GM21825 (cell line): ENCODE results near the gene SLC10A1.

ENCODE experiments used
- ATAC-seq: cut with Tn5 transposase; IDR thresholded peaks from one replicate; pipeline ENCODE4 v1.9.1; 2021; ENCODE audit warnings: mild to moderate bottlenecking, moderate library complexity; ENCODE audit not compliant: unreplicated experiment

Gene SLC10A1

DNA sequence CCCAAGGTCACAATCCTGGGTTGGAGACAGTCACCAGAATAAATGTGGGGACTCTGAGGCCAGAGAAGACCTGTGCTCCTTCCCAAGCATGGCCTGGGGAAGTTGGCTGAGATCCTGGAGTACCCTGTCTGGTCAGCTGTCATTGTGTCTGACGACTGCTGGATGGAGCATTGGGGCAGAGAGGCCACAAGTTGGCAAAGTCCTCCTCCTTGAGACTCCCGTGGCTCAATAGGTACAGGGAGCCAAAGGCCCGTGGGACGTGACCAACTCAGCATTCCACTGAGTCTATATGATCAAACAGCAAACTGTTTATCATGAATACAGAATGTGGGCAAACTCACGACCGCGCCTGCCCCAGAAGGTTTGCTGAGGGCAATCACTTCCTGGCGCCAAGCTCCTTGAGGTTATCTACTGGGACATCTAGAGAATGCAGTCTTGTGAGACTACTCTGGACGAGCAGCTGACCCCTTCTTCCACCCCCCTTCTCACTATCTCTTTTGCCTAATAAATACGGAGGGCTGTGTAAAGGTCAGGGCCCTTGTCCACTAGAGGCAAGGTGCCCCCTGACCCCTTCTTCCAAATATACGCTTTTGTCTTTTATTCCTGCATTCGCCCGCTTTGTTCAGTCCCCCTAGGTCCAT, 14.3 kb upstream of the SLC10A1 start:
- no peak for ATAC-seq

DNA sequence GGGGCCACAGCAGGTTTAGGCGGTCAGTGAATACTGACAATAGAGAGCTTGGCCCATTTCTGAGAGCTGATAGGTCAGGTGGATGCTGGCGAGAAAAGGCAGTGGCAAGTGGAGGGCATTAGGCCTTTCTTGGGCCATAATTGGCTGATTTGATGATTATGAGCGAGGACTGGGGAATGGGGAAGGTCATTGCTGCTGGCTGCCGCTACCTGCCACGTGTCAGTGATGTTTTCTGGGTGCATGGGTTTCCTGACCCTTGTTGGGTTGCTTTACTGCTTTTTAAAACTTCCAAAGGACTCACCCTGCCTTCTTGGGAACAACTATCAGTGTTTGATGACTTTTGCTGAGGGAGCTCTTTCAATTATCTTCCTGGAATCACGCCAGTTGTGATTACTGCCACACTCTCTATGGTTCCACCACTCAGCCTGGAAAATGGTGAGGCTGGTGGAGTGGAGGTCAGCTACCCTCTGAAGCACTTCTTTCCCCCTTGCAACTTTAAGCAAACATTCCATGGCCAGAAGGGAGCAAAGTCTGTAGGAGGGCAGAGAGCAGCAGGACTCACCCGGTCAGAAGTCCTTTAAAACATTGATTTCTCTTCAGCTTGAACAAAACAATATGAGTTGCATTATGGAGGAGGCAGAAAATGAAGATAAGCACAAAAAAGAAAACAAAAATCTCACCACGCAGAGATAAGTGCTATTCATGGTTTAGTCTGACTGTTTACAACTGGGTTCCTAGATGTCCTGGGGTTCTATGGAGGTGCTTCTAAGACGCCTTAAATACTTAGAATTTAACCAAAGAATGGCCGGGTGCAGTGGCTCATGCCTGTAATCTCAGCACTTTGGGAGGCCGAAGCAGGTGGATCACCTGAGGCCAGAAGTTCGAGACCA, 12.1 kb upstream of the SLC10A1 start:
- no peak for ATAC-seq

DNA sequence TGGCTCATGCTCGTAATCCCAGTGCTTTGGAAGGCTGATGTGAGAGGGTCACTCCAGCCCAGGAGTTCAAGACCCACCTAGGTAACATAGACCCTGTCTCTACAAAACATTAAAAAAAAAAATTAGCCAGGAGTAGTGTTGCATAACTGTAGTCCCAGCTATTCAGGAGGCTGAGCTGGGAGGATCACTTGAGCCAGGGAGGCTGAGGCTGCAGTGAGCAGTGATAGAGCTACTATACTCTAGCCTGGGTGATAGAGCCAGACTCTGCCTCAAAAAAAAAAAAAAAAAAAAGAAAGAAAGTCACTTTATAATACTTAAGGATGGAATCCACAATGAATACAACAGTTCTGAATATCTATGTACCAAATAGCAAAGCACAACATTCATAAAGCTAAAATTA, 10.2 kb upstream of the SLC10A1 start:
- ATAC-seq: no peak

DNA sequence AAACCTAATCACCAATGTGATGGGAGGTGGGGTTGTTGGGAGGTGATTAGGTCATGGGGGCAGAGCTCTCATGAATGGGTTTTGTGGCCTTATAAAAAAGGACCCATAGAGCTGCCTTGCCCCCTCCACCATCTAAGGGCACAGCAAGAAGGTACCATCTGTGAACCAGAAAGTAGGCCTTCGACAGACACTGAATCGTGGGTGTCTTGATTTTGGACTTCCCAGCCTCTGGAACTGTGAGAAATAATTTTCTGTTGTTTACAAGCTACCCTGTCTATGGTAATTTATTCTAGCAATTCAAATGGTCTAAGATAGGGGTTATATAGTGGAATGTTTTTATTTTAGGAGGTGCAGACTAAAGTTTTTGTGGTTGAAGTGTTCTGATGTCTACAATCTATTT, 7.9 kb upstream of the SLC10A1 start:
- no peak for ATAC-seq

DNA sequence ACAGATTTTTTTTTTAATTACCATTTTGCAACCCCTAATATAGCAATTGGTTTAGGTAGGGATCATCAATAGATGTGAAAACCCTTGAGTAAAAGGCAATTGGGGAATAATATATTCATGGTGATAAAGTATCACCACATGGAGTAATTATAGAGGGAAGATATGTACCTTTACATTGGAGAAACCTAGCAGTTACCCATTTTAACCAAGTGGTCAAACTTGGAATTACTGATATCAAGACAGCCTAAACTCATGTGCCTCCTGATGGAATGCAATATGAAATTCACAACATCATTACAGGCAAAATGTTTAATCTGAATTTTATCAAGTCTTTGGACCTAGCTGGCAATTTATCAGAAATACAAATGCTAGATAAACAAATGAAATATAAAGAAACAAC, 6.7 kb upstream of the SLC10A1 start:
- no peak for ATAC-seq

DNA sequence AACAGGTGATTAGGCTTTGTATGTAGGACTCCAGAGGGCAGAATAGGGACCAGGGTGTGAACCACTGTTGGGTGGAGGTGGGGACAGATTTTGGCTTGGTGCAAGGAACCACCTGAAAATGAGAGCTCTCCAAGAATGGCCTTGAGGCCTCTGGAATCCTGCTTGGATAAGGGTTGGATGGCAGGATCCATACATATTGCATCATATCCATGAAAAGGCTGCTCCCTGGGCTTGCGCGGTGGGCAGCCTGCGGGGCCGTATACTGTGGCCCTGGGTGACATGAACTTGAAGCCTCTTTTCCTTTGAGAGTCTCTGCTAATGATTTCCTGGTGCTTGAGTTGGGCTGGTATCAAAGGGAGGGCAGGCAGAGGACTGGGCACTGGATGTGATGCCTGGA, 1.3 kb upstream of the SLC10A1 start:
- no peak for ATAC-seq

DNA sequence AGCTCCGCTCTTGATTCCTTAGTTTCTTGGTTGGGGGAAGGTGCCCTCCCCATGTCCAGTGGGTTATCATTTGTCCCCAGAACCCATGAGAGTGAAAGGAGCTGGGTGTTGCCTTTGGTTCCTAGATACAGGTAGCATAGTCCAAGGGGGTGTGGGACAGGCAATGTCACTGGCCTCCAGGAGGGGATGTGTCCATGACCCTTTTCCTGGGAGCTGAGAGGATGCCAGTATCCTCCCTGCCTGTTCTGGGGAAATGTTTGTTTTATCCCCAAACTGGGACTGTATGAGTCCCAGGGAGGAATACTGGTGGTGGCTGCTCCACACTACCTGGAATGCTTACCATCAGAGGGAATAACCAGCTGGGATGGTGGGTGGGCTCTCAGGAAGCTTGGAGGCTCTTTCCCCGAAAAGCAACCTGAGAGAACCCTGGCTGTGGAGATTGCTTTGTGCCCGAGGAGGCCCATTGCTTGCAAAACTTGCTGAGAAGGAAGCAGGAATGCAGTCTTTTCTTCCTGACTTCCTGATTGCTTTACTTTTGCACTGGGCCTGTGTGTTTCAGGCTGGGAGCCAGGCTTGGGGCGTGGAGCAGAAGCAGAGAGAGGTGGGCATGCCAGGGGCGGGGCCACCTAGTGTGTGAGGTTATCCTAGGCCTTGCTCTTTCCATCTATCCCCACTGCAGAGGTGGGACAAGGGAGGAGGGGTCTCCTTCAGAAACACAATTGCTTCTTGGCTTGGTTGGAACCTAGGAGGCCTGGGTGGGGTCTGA, 715 bp upstream of the SLC10A1 start:
- ATAC-seq: no peak

DNA sequence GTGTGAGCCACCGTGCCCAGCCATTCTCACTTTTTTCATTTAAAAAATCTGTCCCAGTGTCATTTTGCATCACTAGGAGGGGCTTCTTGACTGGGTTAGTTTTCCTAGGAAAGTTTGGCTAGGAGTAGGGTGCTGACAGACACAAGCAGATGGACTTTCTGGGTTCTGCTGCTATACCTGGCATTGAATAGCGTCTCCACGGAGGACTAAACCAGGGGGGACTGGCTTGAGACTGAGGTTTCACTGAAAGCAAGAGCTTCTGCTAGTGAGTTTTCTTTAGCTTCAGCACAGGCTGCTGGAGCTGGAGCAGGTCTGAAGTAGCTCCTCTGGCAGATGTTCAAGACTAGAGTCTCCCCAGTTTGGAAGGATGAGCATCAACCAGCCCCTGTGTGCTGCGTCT, 1.4 kb downstream of the SLC10A1 start:
- no peak for ATAC-seq

DNA sequence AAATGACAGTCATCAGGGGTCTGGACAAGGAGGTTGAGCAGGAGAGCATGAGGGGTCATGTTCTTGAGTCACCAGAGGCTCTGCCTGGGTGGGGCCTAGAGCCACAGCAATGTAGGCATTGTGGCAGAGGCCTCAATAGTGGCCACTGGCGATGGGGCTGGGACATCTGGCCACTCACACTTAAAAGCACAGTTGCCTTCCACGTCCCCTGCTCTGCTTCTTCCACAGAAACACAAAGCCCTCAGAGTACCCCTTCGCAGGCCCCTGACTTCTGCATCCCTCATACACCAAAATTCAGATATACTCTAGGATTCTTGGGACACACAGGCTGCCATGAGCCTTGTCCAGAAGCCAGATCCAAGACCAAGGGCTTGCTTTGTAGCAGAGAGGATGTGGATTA, 2.2 kb downstream of the SLC10A1 start:
- ATAC-seq: no peak

DNA sequence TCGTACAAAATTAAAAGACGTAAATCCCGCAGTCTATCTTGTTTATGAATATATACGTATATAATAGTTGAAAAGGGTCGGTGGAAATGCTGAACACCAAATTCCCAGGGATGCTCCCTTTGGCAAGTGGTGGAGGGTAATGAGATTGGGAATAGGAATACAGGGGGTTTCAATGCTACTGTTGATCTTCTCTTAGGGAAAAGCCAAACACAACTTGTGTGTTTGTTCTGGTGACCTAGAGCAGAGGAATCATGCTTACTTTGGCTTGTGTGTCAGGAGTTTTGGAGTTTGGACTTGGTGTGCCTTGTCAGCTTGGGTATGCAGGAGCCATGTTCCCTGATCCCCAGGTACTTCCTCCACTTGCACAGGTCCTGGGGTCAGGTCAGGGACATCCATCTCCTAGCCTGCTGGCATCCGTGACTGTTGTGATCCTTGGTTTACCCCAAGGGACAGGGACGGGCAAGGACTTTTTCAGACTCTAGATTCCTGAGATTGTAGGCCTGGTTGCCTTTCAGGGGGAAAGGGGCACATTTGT, 4.1 kb downstream of the SLC10A1 start:
- ATAC-seq: no peak

DNA sequence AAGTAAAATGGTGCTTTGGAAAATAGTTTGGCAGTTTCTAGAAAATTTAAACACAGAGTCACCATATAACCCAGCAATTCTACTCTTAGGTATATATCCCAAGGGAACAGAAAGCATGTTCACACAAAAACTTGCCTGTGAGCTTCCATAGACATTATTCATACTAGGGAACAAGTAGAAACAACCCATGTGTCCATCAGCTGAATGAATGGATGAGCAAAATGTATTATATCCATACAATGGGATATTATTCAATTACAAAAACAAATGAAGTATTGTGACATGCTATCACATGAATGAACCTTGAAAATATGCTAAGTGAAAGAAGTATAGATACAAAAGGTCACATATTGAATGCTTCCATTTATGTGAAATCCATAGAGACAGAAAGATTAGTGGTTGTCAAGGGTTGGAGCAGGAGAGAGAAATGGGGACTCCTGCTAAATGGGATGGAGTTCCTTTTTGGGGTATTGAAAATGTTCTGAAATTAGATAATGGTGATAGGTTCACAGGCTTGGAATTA, 7.9 kb downstream of the SLC10A1 start:
- ATAC-seq: no peak

DNA sequence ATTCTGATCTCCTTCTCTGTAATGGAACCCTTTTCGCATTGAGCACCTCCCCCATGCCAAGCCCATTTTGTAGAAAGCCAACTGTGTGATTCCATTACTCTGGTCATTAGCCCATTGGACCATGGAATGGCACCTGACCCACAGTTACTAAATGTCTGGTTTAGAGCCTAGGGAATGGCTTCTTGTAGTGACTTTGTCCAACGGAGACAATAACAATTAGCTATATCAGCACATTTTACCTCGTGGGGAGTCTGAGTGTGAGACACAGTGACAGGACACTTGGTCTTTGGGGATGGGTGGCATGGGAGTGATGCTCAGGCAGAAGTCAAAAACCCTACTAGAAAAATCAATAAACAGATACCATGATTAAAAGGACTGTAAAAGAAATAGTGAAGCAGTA, 10.4 kb downstream of the SLC10A1 start:
- no peak for ATAC-seq

DNA sequence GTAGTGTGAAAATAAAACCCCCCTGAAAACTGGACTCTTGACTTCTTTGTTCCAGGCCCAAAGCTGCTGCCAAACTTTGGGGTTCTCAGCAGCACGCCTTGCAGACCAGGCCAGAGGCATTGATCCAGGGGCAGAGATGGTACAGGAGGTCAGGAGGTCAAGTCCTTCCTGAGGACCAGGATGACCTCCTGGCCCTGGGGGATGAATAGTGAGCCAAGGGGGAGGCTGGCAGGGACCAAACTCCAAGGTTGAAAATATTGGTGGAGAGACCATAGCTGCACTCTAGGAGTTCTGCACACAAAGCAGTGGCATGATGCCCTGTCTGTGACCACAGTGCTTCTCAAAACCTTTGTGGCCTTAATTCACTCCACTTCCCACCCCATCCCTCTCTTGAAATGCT, 12.1 kb downstream of the SLC10A1 start:
- ATAC-seq: no peak

DNA sequence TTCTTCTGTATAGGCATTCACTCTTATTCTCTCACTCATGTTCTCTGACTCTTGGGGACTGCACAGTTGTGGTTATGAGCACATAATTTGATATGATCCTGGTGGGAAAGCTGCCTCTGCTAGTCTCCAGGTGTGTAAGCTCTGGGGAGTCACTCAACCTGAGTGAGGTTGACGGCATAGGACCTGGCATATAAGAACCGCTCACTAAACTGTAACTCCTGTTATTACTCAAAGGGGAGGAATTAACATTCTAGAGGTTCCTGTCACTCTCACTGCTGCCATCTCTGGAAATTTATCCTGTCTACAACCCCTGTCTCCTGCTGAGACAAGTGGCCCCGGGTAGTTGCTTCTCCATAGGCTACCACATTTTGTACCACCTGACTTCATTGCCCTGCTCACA, 16.1 kb downstream of the SLC10A1 start:
- ATAC-seq: no peak

DNA sequence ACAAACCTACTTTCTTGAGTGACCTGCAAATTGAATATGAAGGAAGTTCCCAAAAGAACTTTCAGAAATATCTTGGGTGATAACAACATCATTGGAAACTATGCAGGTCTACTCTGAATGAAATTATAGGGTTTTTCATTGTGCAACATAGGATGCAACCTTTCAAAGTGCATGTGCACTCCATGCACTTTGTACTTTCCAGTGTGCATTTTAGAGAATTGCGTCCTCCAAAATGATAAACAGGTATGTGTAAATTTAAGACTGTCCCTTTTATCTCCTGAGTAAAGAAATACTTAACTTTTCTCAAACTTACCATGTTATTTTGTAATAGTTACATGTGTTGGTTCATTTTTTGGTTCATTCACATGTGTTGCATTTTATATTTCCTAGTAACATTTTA, 16.9 kb downstream of the SLC10A1 start:
- ATAC-seq: no peak

DNA sequence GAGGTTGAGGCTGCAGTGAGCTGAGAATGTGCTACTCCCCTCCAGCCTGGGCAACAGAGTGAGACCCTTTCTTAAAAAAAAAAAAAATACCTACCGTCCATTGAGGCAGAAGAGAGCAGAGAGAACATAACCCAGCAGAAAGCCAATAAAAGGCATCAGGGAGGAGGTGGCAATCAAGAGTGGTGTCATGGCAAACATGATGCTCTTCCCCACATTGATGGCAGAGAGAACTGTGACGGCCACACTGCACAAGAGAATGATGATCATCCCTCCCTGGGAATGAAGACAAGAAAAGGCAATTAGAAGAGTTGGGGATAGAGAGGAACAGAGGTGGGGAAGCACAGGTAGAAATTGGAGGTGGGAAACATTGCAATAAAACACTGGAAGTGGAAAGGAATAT, 18.0 kb downstream of the SLC10A1 start:
- no peak for ATAC-seq

DNA sequence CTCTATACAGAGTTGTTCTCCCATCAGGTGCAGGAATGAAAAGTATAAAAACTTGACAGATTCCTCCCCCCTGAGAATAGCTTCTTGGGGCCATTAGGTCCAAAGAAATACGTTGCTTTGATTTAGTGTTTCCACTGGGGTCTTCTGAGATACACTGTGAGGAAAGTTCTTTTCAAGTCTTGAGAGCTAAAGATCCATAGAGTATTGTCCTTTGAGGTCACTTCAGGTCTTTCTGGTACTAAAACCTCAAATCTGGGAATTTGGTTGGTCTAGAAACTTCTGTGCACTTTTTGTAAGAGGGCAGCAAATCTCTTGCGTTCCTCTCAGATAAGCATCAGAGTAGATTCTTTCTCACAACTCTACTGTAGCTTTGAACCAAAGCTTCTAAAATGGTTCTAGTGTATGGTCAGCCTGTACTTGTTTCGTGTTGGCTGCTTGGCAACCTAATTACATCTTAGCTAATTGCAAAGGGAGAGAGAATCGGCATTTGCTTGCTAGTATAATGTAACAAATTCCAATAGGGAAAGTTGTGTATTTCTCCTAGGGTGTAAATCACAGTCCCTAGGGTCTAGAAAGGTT, 20.1 kb downstream of the SLC10A1 start:
- ATAC-seq: no peak

DNA sequence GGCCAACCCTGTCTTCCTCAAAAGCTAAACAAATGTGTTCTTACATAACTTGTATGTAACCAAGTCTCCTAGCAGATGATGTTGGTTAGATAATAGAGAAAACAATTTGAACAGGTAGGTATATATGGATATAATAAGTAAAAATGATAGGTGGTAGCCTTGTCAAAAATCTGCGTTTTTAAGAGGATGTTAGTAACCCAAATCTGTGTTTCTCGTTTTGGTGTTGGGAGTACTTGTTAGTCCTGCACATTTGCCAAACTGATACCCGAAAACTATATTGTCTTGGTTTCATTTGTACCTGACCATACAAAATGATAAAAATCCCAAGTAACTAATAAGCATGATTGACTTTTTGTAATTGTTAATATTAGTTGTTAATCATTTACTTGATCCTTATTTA, 22.0 kb downstream of the SLC10A1 start:
- ATAC-seq: no peak

DNA sequence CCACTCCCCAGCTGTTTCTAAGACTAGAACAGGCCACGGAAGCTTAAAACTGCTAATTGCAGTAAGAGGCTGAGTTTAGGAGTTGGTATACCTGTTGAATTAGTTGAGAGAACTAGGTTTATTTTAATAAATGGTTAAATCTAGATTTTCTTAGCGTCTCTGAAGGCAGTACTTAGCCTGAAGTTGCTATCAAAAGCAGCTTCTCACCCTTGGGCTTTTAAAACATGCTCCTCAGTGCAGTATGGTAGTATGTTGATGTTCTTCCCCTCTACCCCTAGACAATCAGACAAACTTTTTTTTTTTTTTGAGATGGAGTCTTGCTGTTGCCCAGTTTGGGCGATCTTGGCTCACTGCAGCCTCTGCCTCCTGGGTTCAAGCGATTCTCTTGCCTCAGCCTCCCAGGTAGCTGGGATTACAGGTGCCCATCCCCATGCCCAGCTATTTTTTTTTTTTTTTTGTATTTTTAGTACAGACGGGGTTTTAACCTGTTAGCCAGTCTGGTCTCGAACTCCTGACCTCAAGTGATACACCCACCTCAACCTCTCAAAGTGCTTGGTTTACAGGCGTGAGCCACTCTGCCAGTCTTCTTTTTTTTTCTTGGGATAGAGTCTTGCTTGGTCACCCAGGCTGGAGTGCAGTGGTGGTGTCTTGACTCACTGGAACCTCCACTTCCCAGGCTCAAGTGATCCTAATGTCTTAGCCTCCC, 23.3 kb downstream of the SLC10A1 start:
- ATAC-seq: no peak
